HG03135 (cell line): ENCODE data around the gene P2RX6.

Source experiments
- ATAC-seq: cut with Tn5 transposase; IDR thresholded peaks from one replicate; pipeline ENCODE4 v1.9.1; 2021; ENCODE audit warnings: mild to moderate bottlenecking, moderate library complexity; ENCODE audit not compliant: unreplicated experiment

P2RX6 gene

GRCh38 chr22:20979243-20979809 is 35.6 kb upstream of the P2RX6 start:
- ATAC-seq: no peak

GRCh38 chr22:20979940-20980453 is 35.0 kb upstream of the P2RX6 start:
- no peak for ATAC-seq

- ATAC-seq: no peak
Measured at GRCh38 chr22:20980523-20980922, 34.4 kb upstream of the P2RX6 start.

- no peak for ATAC-seq
Measured at GRCh38 chr22:20980938-20981722, 33.8 kb upstream of the P2RX6 start.

GRCh38 chr22:20981787-20982562 is 33.0 kb upstream of the P2RX6 start, which contains the start of gene LZTR1:
LZTR1 (plus strand) TSS chr22:20982297; CDS start chr22:20982372, 75 bp downstream.
- peak; percentile 68 for ATAC-seq

GRCh38 chr22:20982563-20982882 is 32.4 kb upstream of the P2RX6 start:
- peak; percentile 12 for ATAC-seq

GRCh38 chr22:20983081-20983771 is 31.7 kb upstream of the P2RX6 start:
- ATAC-seq: no peak

GRCh38 chr22:20985720-20986119 is 29.2 kb upstream of the P2RX6 start:
- no peak for ATAC-seq

GRCh38 chr22:20986365-20986764 is 28.6 kb upstream of the P2RX6 start:
- no peak for ATAC-seq

GRCh38 chr22:20987375-20987774 is 27.6 kb upstream of the P2RX6 start:
- no peak for ATAC-seq

- no peak for ATAC-seq
Measured at GRCh38 chr22:20988573-20989322, 26.2 kb upstream of the P2RX6 start.

- ATAC-seq: no peak
Measured at GRCh38 chr22:20989323-20990138, 25.4 kb upstream of the P2RX6 start.

GRCh38 chr22:20990184-20991180 is 24.5 kb upstream of the P2RX6 start:
- no peak for ATAC-seq

GRCh38 chr22:20991252-20992055 is 23.5 kb upstream of the P2RX6 start:
- ATAC-seq: no peak

GRCh38 chr22:20992056-20992442 is 22.9 kb upstream of the P2RX6 start:
- ATAC-seq: no peak

- no peak for ATAC-seq
Measured at GRCh38 chr22:20992456-20993303, 22.3 kb upstream of the P2RX6 start.
